SK-N-MC (cell line): ENCODE data around the gene GFOD2.
"Not testable (repeated sequence)": the region's sequence is repeated elsewhere in the genome, so short reads cannot be mapped to it uniquely, and the experiment has no call there.

Experiments
- EZH2 ChIP-seq: fragments of 200-600 bp; sonication (generic); IDR thresholded peaks from one replicate; pipeline ENCODE4 v1.6.1; 2017; ENCODE audit warnings: antibody characterized with exemption
- FOXP2 ChIP-seq: optimal IDR thresholded peaks from 2 replicates; pipeline ENCODE3; 2011; ENCODE audit warnings: mild to moderate bottlenecking, moderate library complexity; ENCODE audit not compliant: insufficient read depth; ENCODE audit errors: extremely low read length, control extremely low read depth
- POLR2AphosphoS5 ChIP-seq: IDR thresholded peaks from 2 replicates; pipeline ENCODE4 v1.6.1; 2012; ENCODE audit warnings: mild to moderate bottlenecking, low read depth, low read length, borderline replicate concordance

GRCh38 chr16:67693517-67694285 is 25.4 kb downstream of the GFOD2 start:
- not testable (repeated sequence) for TF ChIP-seq EZH2, FOXP2, POLR2AphosphoS5
